Esophagus muscularis mucosa (tissue), 4 donors: Measurements from ENCODE around the gene SMCO3. TPM values are rescaled to one million over a fixed set of nuclear protein-coding genes. Genes with fewer than 3 reads are reported as not detected.

ENCODE experiments used
- DNase-seq: peaks from one replicate; pipeline ENCODE4 v3.0.0-alpha.2; 2017; ENCODE audit errors: extremely low spot score
- H3K27ac ChIP-seq, 4 donors: fragments of 200-600 bp; sonication (generic); replicated peaks in 1 of 4; 1 replicate in 3 of 4; 2 replicates in 1 of 4; pipeline ENCODE4 v1.5.1; 2016 to 2019; ENCODE audit warnings: mild to moderate bottlenecking in 1 of 4
- H3K27me3 ChIP-seq, 4 donors: fragments of 200-600 bp; sonication (generic); one replicate each; pipeline versions ENCODE4 v1.5.1 to v1.6.0; 2016 to 2019
- H3K36me3 ChIP-seq, 4 donors: fragments of 200-600 bp; sonication (generic); one replicate each; pipeline ENCODE4 v1.5.1; 2016 to 2019
- H3K4me1 ChIP-seq, 4 donors: fragments of 200-600 bp; sonication (generic); one replicate each; pipeline ENCODE4 v1.5.1; 2016 to 2019
- H3K4me3 ChIP-seq, 4 donors: fragments of 200-600 bp; sonication (generic); 1 replicate in 2 of 4; 2 replicates in 2 of 4; pipeline ENCODE4 v1.5.1; 2016 to 2019; ENCODE audit warnings: mild to moderate bottlenecking in 4 of 4, moderate library complexity in 1 of 4
- H3K9me3 ChIP-seq, 4 donors: fragments of 200-600 bp; sonication (generic); 1 replicate in 3 of 4; 2 replicates in 1 of 4; pipeline ENCODE4 v1.5.1; 2016 to 2019
- EP300 ChIP-seq: sonication (generic); formaldehyde crosslinking; IDR thresholded peaks from one replicate; pipeline ENCODE4 v1.6.1; 2017; ENCODE audit warnings: antibody characterized with exemption
- POLR2A ChIP-seq: fragments of 450-650 bp; IDR thresholded peaks from one replicate; pipeline ENCODE4 v1.6.1; 2017; ENCODE audit warnings: antibody characterized with exemption, moderate library complexity, mild to moderate bottlenecking, low read depth
- POLR2AphosphoS5 ChIP-seq, 2 donors: sonication (generic); formaldehyde crosslinking; IDR thresholded peaks; one replicate each; pipeline ENCODE4 v1.6.1; 2017; ENCODE audit warnings: antibody characterized with exemption in 2 of 2
- WGBS: methylation state at CpG from one replicate; pipeline ENCODE4 v1.1.5; 2018; 5-methylcytosine and 5-hydroxymethylcytosine counted together
- intact Hi-C: fragments of 100-400 bp; cut with DNase I; formaldehyde crosslinking; loops from one replicate; pipeline ENCODE4 v1.15.1; 2023
- total RNA-seq, 4 donors: library from RNA; depleted of rRNA; stranded (reverse); fragments of >200 nt; gene quantifications; one replicate each; pipeline versions ENCODE4 v1.1.0 to v1.2.1, GENCODE V29; 2016
- TF ChIP-seq, protein P1 (sequence below), 3 experiments: fragments of 200-600 bp in 2 of 3; fragments of 450-650 bp in 1 of 3; sonication (generic) in 2 of 3; IDR thresholded peaks; one replicate each; pipeline ENCODE4 v1.5.1; 2017 to 2019; ENCODE audit warnings: antibody characterized with exemption in 3 of 3, mild to moderate bottlenecking in 2 of 3, moderate library complexity in 1 of 3

Gene SMCO3
- total RNA-seq = under 1 TPM in 1 of 4 donors, not detected in 3; 0.23 TPM

DNA sequence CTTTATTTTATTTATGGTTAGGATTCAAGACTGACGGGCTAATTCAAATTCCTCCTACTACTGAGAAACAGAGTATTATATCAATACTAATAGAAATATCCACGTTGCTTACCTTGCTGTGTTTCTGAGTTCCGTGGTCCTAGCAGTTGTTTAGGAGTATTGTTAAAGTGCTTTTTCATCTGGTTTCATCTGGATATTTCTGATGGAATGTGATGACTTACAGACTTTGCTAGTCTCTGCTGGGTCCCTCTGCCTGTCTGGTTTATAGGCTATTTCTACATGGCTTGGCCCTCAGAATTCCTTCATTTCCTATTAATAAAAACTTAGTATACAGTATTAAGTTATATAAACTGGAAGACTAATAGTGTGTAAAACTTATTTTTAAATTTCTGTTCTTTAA lies at the start of gene SMCO3:
Gene SMCO3, minus strand, starts transcription at position 169 of the 400 bp plus-strand sequence. CDS start 7,502 bp downstream, outside the sequence.
- intact Hi-C loops = no loop called here
- DNase-seq = no peak
- Histone ChIP-seq H3K9me3 (no peaks in the 10 kb centered on the region), H3K27ac (no peak within 1 kb of the TSS), H3K36me3 (no peaks in the 10 kb centered on the region), H3K4me3 (no peak within 1 kb of the TSS), H3K27me3 (no peaks in the 10 kb centered on the region), H3K4me1 (peaks cover 0 to 5% (median 0%) of the 10 kb centered on the region in 4 donors)
- TF ChIP-seq, protein P1, sequence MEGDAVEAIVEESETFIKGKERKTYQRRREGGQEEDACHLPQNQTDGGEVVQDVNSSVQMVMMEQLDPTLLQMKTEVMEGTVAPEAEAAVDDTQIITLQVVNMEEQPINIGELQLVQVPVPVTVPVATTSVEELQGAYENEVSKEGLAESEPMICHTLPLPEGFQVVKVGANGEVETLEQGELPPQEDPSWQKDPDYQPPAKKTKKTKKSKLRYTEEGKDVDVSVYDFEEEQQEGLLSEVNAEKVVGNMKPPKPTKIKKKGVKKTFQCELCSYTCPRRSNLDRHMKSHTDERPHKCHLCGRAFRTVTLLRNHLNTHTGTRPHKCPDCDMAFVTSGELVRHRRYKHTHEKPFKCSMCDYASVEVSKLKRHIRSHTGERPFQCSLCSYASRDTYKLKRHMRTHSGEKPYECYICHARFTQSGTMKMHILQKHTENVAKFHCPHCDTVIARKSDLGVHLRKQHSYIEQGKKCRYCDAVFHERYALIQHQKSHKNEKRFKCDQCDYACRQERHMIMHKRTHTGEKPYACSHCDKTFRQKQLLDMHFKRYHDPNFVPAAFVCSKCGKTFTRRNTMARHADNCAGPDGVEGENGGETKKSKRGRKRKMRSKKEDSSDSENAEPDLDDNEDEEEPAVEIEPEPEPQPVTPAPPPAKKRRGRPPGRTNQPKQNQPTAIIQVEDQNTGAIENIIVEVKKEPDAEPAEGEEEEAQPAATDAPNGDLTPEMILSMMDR (IDR thresholded peaks at IDR 0.05) = no peak
- no peak for TF ChIP-seq EP300
- no peak for TF ChIP-seq POLR2A
- TF ChIP-seq POLR2AphosphoS5 (IDR thresholded peaks at IDR 0.05) = no peak
- 61% methylated on average over 3 of the region's 3 CpGs for WGBS

DNA sequence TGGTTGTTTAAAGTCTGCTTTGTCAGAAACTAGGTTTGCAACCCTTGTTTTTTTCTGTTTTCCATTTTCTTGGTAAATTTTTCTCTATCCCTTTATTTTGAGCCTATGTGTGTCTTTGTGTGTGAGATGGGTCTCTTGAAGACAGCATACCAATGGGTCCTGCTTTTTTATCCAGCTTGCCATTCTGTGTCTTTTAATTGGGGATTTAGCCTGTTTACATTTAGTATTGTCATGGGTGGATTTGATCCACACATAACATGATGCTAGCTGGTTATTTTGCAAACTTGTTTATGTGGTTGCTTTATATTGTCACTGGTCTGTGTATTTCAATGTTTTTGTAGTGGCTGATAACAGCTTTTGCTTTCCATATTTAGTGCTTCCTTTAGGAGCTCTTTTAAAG lies 46.5 kb upstream of the SMCO3 start:
- no peak overlapping the region for H3K4me3 ChIP-seq
- no peaks in the 10 kb centered on the region for H3K36me3 ChIP-seq
- peaks cover 0 to 15% (median 10%) of the 10 kb centered on the region in 4 donors for H3K9me3 ChIP-seq
- no peak overlapping the region for H3K27ac ChIP-seq
- TF ChIP-seq EP300 (no peak), POLR2AphosphoS5 (IDR thresholded peaks at IDR 0.05) (no peak), POLR2A (no peak)
- TF ChIP-seq, protein P1 (IDR thresholded peaks at IDR 0.05) = no peak
- H3K27me3 ChIP-seq = no peaks in the 10 kb centered on the region
- intact Hi-C loops = no loop called here
- DNase-seq = no peak
- no peaks in the 10 kb centered on the region for H3K4me1 ChIP-seq

DNA sequence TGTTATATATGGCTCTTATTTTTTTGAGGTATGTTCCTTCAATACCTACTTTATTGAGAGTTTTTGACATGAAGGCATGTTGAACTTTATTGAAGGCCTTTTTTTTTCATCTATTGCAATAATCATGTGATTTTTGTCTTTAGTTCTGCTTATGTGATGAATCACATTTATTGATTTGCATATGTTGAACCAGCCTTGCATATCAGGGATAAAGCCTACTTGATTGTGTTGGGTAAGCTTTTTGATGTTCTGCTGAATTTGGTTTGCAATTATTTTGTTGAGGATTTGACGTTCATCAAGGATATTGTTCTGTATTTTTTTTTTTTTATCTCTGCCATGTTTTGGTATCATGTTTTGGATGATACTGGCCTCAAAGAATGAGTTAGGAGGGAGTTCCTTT lies 44.5 kb upstream of the SMCO3 start:
- intact Hi-C loops = no loop called here

DNA sequence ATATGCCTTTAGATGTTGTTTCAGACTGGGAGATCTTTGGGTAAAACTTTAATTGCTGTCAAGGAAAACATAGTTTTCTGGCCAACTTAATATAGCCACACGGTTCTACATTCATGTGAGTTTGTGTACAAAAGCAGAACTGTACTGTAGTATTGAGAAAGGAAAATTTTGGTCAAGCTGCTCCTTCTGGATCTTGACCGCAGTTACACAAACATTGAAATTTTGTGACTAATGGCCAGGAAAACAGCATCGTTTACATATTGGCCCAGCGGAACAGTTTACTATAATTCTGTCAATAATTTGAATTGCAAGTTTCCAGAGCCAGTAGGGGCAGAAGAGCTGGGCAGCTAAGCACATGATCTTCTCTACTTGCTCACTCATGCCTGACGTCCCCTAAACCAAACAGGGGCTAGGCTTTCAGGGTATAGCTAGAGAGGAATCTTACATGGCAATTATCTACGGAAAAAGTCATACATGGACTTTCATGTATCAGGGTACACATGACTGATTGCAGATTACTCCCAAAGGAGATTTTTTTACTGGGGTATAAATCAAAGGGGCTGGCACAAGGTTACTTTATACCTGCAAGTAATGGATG lies 40.7 kb upstream of the SMCO3 start:
- H3K4me3 ChIP-seq = no peak overlapping the region
- TF ChIP-seq, protein P1 (IDR thresholded peaks at IDR 0.05) = no peak
- TF ChIP-seq POLR2AphosphoS5 (IDR thresholded peaks at IDR 0.05) (no peak), POLR2A (no peak), EP300 (no peak)
- H3K27me3 ChIP-seq = no peaks in the 10 kb centered on the region
- no peak overlapping the region for H3K27ac ChIP-seq
- no peaks in the 10 kb centered on the region for H3K36me3 ChIP-seq
- intact Hi-C loops = no loop called here
- no peak for DNase-seq
- H3K4me1 ChIP-seq = peaks cover 0 to 13% (median 11%) of the 10 kb centered on the region in 4 donors
- H3K9me3 ChIP-seq = peaks cover 0 to 3% (median 0%) of the 10 kb centered on the region in 4 donors
- WGBS = 69% methylated on average over 6 of the region's 6 CpGs

More for the DNA sequence above, 44.5 kb upstream of the SMCO3 start:
- no peak for TF ChIP-seq POLR2AphosphoS5 (IDR thresholded peaks at IDR 0.05)
- Histone ChIP-seq H3K9me3 (peaks cover 0 to 15% (median 10%) of the 10 kb centered on the region in 4 donors), H3K4me1 (peaks cover 0 to 13% (median 10%) of the 10 kb centered on the region in 4 donors), H3K36me3 (no peaks in the 10 kb centered on the region), H3K27ac (no peak overlapping the region), H3K27me3 (no peaks in the 10 kb centered on the region), H3K4me3 (no peak overlapping the region)
- DNase-seq = no peak
- 90% methylated on average over 1 of the region's 1 CpG for WGBS

DNA sequence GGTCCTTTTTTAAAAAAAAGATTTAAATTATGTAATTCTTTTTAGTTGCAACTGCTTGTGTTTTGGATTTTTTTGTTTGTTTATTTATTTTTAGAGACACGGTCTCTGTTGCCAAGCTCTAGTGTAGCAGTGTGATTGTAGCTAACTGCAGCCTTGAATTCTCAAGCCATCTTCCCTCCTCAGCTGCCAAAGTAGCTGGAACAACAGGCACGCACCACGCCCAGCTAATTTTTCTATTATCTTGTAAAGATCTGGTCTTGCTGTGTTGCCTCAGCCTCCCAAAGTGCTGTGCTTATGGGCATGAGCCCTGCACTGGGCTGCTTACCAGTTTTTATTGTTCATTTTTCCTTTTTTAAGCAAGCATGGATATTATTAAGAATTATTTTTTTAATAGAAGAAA lies 40.0 kb upstream of the SMCO3 start:
- intact Hi-C loops = no loop called here
- H3K9me3 ChIP-seq = no peaks in the 10 kb centered on the region
- TF ChIP-seq, protein P1 (IDR thresholded peaks at IDR 0.05) = no peak
- TF ChIP-seq POLR2A (no peak), EP300 (no peak), POLR2AphosphoS5 (IDR thresholded peaks at IDR 0.05) (no peak)
- H3K4me1 ChIP-seq = peaks cover 0 to 19% (median 12%) of the 10 kb centered on the region in 4 donors
- no peak for DNase-seq
- H3K27ac ChIP-seq = no peak overlapping the region
- WGBS = 57% methylated on average over 3 of the region's 3 CpGs
- no peaks in the 10 kb centered on the region for H3K36me3 ChIP-seq
- no peak overlapping the region for H3K4me3 ChIP-seq
- no peaks in the 10 kb centered on the region for H3K27me3 ChIP-seq
